T follicular helper cell (primary cell): ENCODE results near the gene TLE3.

Experiments
- DNase-seq: peaks from one replicate; pipeline ENCODE4 v3.0.0-alpha.2; 2020; ENCODE audit warnings: low read depth

Gene TLE3

DNA sequence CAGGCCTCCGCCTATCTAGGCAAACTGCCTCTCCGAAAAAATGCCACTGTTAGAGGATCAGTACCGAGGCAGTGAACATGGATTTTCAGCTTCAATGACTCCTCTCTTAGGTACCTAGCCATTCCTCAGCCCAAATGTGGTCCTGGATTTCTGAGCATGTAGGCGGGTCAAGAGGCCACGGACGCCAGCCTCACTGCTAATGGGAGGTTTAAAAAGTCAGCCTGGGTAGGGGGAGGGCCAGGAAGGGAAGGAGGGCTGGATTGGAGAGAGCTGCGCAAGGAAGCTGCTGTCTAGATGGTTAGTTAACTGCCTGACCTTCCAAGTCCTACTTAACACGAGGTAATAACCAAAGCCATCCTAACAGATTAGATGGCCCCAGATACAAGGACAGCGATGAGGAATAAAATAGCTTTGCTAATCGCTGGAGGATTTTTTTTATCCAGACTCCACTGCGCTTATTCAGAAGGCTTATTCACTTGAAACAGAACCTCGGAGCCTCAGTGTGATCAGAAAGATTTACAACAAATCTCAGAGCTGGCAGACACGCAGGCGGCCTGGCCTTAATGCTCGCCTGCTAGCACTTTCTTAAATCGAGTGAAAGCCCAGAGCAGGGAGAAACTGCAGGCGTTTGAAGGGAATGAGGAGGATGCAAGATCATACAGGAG, 34.3 kb downstream of the TLE3 start:
- DNase-seq, result no peak

DNA sequence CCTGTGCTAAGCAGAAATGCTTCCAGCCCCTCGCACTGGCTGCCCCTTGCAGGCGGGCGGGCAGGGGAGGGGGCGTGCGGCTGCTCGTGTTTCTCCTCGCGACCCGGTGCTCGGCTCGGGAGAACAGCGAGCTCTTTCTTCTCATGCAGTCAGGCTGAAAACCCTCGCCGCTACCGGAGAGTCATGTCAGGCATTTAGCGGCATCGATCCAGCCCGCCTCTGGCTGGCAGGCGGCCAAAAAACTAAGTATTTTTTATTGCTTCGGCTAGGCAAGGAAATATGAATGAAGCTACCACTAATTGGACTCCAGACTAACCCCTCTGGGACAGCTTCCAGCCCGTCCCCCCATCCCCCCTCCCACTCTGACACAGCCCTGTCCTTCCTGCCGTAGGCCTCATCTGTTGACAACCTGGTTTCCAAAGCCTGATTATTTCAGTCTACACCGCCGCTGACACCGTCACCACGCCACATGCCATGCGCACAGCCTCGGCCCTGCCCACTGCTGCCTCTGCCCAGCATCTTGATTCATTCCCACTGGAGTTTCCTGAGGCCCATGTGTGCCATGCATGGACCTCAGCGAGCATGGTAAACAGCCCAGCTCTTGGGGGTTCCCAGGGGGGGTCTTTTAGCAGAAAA, 35.3 kb downstream of the TLE3 start:
- no peak for DNase-seq

DNA sequence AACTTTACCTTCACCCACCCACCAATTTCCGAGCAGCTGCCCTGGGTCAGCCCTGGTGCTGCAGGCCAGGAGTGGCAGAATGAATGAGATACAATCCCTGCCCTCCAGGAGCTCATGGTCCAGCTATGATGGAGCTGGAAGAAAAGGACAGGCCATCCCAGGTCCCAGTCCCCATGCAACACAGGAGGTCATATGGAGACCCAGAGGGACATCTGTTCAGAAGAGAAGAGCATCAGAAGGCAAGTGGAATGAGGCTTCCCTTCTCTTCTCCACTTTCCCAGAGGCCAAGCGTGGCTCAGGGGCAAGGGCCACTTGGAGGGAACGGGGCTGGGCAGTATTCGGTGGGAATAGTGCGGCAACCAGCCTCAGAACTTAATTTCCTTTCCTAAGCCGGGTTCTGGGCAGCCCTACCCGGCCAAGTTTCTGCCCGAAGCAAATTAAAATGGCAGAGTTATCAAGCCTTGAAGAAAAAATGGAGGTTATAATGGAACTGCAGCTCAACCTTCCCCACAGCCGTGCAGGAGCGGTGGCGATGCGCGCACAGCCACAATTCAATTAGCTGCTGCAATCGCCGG, 35.9 kb downstream of the TLE3 start:
- DNase-seq, result no peak

DNA sequence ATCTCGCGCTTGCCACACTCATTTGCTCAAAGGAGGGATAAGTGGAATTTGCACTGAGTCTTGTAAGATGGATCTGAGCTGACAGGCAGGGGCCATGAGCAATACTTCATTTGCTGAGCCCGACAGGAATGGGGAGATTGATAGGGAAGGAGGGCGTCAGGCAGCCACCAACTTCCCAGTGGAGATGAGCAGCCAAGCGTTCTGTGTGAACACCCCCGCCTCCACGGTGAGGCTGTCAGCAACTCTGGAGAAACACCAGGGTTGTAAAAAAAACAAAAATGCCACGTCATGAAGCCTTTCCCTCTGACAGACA, 36.8 kb downstream of the TLE3 start:
- no peak for DNase-seq

DNA sequence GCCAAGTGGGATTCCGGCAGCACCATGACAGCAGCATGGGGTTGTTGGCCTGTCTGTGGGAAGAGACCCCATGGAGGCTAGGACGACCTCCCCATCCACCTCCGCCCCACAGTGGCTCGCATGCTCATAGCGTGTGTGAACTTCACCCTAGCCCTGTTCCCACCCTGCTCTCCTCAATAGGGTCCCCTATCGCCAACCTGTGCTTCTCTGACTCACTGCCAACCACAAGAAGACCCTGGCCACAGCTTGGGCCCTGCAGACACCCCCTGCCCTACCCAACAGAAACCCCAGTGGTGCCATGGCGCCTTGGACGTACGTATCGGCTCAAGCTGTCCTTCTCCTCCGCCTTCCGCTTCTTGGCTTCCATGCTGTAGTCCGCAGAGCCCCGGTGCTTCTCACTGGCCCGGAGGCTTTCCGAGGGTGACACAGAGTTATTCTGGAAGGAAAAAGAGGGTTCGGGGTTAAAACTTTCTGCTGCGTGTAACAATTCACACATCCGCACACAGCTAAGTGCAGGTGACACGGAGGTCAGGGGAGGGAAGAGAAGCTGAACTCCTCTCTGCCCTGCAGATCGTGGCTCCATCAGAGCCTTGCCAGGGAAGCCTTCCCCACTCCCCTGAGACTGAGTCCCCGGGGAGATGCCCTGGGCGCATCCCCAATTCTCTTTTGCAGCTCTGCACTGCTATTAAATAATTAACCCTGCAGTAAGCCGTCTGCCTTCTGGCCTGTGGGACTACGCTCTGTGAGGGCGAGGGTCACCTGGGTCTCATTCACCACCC, 37.3 kb downstream of the TLE3 start:
- no peak for DNase-seq

DNA sequence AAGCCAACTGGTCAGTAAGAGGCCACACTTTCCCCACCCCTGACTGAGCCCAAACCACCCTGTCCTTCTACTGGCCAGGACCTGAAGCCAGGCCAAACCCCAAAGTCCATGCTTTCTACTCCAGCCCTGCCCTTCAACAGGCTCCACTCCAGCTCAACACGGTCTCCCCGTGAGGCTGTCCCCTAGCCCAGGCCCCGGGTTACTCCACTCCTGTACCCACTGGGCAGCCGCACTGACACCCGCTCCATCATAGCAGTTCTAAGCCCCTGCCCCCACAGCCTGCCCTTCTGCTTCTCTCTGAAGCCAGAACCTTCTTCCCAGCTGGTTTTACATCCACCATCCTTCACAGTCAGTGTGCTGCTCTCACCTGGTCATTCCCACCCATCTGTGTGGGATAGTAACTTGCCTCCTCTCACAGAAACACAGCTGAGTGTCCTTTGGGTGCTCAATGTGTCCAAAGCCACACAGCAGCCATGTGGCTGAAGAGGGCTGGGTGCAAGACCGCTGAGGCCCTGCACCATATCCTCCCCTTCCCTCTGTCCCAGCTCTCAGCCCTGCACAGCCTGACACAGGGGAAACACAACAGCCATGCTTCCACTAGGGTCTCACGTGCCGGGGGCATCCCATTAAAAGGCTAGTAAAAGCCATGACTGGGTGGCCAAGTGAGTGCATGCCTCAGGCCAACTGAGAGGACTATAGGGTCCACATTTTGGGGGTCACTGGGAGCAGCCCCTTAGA, 38.1 kb downstream of the TLE3 start:
- DNase-seq, result no peak

DNA sequence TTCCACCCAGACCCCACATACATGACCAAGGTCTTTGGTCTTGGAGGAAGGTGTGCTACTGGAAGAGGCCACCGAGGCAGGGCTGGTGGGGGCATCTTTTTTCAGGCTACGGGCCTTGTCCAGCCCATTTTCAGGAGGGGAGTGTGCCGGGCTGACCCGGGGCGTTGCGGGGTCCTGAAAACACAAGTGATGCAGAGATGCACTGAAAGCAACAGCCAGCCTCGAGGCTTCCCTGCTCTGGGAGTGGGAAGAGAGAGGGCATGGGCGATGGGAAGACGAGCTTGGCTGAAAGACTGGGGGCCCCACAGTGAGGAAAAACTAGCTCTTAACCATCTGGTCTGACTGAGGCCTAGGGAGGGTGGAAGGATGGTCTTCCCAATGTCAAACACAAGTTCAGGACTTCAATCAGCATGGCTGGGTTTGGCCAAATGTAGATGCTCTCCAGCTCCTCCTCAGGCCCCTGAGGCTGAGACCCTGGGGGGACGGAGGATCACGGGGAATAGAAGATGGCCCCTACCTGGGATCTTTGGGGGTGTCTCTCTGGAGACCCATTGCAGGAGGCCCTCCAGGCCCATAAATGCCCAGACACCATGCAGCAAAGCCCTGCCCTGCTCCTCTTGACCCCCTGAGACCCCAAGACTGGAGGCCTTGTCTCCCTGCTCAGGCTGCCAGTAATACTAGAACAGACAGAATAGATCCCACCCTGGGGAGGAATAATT, 38.9 kb downstream of the TLE3 start:
- DNase-seq, result no peak

DNA sequence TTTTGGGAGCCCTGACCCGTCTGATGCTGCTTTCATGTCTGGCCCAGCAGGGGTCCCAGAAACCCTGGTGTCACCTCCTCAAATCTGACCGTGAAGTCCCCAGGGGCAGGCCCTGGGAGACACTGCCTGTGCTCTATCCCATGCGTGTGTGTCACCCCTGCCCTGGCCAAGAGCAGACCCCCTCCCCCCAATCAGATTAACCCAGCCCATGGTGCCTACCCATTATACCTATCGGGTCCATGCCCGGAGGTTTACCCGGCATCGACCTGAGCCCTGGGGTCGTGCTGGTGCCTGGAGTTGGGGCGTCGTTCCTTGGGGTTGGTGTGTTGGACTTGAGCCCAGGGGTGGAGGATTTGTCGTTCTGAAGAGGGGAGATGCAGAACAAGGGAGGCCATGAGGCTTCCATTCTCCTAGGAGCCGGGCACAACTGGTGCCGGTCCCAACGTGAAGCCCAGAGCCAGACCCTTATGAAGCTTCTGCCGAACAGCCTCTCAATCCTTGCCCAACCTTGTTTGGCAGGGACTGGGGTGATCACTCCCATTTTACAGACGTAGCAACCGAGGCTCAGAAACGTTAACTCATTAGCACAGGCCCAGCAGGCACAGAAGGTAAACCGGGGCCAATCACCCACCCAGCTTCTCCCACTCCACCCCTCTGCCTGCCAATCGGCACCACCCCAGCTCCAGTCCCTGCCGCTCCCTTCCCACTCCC, 39.6 kb downstream of the TLE3 start:
- DNase-seq, result no peak

DNA sequence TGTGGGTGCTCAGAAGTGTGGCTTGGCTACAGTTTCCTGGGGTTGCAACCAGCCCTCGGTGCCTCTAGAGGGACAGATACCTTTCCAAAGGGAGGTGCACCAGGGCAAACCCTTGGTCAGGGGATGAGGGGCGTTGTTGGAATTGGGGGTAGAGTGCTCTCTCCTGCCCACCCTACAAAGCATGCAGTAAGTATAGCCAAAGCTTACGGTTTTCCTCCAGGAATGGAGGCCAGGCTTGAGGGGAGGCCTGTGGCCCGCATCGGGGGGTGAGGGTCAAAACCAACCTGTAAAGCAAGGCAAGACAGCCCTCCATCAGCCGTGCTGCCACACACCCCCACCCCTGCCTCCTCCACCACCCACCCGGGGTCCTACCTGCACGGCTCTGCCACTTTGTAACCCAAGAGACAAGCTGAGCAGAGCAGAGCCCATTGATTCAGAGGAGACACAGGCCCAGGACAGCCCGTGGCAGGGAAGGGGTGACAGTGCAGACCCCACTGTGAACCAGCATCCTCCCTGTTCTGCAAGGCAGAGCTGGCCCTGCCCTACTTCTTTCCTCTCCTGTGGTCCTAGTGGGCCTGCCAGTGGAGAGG, 41.5 kb downstream of the TLE3 start:
- no peak for DNase-seq

DNA sequence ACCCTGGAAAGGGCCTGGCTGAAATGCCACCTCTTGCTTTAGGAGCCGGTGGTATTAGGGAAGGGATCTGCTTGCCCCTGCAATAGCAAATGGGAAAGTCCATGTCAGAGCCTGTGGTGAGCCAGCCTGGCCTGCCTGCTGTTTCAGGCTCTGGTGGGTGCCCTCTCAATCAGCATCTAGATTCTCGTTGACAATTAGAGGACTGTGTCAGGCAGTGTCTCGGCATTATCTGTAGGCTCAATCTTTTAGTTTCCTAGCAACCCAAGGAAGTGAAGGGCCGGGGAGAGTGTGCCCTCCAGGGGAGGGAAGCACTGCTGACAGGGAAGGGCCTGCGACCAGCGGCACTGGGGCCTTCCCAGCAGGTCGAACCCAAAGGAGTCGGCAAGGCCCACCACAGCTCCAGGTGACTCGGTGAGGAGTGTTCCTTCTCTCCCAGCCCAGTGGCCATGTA, 42.1 kb downstream of the TLE3 start:
- DNase-seq, result no peak

DNA sequence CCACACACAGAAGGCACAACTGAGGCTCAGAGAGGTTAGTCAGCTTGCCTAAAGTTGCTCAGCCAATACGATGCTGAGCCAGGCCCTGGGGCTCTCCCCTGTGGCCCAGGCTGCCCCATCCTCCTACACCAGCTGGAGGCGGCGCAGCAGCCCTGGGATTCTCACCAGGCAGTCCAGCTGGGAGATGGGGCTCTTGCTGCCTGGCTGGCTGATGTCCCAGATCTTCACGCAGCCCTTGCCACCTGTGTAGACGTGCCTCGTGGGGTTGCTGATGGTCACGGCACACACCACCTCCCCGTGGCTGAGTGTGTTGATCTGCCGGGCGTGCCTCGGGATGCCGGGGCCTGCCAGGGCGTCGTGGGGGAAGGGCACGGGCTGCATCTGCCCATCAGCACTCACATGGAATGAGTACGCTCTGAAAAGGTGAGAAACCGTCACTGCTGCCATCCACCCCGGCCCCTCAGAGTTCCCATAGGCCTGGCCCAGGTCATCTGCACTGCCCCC, 42.8 kb downstream of the TLE3 start:
- no peak for DNase-seq

DNA sequence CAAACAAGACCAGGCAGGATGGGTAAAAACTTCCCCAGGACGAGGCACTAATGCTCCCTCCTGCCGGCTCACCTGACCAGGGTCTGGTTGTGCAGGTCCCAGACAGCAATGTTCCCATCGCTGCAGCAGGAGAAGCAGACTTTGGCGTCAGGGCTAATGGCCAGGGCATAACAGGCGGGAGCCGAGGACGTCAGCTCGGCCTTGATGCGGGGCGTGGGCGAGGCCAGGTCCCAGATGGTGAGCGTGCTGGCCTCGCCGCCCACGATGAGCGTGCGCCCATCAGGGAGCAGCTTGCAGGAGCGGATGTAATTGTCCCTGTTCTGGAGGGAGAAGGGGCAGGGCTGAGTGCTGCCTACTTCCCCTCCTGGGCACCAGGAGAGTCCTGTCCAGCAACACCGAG, 43.4 kb downstream of the TLE3 start:
- no peak for DNase-seq

DNA sequence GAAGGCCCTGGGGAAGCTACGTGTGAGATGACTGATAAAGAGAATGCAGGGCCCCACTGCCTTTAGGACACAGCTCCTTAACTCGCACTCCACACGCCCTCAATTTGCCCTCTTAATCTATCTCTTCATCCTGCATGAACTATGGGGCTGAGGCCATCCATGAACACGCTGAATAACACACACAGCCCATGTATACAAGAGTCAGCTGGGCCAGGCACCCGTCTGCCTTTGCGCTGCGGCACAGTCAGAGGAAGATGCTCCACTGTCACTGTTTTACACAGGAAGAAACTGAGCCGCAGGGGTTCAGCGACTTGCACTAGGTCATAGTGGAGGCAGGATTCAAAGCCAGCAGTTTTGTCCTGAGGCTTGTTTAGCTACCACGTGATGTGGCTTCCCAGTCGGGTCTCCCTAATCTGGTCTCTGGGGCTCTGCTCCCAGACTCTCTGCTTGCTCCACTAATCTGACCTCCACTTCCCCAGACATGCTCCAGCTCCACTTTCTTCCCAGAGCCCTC, 43.9 kb downstream of the TLE3 start:
- DNase-seq, result no peak

DNA sequence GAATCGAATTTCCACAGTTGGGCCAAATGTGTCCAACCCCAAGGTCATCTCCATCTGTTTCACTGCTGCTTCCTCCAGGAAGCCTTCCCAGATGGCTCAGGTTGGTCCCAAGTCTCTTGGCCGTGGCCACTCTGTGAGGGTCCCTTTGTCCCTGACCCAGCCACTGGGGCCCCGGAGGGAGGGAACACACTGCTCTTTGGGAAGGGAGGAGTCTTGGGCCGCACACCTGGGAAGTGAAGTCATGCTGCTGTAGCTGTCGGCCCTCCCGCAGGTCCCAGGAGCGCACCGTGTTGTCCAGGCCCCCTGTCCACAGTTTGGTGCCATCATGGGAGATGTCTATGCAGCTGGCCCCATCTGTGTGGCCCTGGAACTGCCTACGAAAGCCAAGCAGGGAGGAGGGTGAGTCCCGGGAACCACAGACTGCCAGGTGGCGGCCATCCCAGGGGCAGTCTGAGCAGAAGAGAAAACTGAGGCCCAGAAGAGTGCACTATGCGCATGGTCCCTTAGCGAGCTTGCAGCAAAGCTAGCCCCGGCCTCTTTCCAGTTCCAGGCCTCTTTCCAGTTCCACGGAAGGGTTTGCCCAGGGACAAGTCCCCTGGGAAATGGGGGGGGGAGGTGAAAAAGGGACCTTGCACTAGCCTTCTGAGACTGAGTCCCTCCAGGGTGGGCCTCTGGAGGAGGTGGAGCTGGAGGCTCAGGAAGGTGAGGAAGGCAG, 44.6 kb downstream of the TLE3 start:
- DNase-seq, result no peak

DNA sequence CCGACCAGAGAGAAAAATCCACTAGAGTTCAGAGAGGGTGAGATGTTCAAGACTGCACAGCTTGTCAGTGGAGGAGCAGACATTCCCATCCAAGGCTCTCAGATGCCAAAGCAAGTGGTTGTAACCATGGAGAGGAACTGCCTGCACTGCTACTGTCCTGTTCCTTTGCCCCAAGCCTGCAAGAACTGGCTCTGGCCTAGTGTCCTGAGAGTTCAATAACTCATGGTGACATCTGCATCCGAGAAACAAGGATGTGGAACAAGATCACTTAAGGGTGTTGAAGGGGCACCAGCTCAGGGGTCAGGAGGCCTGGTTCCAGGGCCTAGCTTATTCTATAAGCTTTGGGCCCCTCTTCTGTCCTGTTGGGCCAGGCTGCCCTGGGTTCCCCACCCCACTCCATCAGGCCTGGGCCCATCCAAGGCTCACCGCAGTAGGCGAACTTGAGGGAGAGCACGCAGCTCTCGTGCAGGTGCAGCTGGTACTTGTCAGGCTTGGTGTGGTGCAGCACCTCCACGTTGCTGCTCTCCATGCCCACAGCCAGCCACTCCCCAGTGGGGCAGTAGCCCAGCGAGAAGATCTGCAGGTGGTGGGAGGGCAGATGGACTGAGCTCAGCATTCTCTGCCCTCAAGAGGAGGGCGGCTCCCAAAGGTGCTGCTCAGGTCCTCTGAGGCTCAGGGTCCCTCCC, 45.6 kb downstream of the TLE3 start:
- DNase-seq, result no peak

DNA sequence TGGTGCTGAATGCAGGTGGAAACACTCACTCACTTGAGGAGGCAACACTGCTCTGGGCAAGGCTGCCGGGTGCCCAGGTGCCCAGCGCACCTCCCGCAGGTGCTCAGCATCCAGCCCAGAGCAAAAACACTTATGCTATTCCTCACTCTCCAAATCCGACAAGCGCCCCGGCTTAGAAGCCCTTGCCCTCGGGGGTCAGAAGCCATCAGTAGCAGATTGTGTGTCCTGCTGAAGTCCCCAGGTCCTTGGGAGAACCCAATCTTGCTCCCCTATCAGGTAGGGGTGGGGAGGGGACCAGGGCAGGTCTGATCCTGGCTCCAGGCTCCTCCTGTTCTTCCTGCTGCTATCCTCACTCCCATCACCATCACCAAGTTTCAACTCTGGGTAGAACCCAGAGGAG, 46.7 kb downstream of the TLE3 start:
- no peak for DNase-seq

DNA sequence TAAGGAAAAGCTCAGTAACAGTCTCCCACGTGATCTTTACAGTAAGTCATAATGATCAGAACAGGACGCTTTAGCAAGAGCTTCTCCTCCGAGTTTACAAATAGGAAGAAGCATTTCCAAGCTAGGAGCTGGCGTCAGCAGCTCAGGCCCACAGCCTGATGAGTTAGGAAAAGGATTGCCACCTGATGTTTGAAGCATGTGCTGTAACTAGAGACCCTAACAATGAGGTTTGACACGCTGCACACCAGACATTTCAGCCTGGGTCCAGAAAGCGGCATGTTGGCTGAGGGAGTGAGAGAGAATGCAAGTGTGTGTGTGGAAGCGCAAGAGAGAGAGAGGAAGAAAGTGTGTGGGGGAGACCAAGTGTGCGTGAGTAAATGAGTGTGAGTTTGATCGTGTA, 47.3 kb downstream of the TLE3 start:
- DNase-seq, result no peak

DNA sequence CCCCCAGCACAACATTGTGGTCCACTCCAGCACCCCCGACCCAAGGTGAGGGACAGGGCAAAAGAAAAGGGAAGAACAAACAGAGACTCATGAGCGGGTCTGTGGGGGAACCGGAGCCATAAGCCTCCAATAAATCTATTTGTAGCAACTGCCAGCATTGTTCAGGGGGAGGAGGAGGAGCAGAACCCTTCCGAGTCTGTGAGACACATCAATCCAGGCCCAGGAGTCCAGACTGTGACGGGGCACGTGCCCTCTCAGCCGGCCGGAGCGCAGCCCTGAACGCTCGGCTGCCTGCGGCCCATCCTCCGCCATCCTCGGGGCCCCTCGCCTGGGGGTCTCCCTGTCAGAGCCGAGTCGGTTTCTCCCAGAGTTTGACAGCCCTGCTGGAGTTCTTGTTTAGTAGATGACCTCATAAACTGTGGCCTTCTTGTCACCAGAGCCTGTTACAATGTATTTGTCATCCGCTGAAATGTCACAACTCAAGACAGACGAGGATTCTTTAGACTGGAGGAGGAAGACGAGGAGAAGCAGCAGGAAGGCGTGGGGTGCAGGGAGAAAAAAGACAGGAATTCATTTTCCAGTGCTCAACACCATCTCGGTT, 47.9 kb downstream of the TLE3 start:
- no peak for DNase-seq
